AG09319 (cell line): ENCODE measurements around the gene NSMCE1.

Source experiments
- DNase-seq: peaks from one replicate; pipeline ENCODE4 v3.0.0-alpha.2; 2010; ENCODE audit warnings: low read depth; ENCODE audit errors: extremely low read depth
- TF ChIP-seq, protein P1 (sequence below): IDR thresholded peaks from 2 replicates; pipeline ENCODE4 v1.5.1; 2011; ENCODE audit warnings: low read depth, mild to moderate bottlenecking, inconsistent platforms, low read length, moderate library complexity

Gene NSMCE1

DNA sequence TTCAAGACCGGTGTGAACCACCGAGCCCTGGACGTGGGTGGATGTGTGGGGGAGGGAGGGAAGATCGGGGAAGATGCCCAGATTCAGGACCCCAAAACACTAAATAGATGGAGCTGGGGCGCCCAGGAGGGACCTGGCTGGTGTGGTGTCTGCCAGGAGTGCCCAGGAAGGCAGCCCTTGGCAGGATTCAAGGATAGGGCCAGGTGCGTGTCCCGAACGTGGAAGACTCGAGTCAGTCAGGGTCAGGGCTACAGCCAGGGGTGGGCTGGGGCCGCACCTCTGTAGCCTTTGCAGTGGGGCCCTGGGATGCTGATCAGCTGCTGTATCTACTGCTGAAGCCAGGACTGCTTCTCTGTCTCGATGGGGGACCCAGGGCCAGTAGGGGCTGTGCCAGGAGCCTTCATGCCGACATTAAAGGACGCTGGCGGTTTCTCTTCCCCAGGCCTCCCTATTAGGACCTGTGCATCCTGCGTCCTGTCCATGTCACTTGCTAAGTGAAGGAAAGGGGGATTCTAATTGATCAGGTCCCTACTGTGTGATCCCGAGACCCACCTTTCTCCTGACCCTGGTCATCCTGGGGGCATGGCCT is 52.2 kb downstream of the NSMCE1 start:
- no peak for DNase-seq
- TF ChIP-seq, protein P1, sequence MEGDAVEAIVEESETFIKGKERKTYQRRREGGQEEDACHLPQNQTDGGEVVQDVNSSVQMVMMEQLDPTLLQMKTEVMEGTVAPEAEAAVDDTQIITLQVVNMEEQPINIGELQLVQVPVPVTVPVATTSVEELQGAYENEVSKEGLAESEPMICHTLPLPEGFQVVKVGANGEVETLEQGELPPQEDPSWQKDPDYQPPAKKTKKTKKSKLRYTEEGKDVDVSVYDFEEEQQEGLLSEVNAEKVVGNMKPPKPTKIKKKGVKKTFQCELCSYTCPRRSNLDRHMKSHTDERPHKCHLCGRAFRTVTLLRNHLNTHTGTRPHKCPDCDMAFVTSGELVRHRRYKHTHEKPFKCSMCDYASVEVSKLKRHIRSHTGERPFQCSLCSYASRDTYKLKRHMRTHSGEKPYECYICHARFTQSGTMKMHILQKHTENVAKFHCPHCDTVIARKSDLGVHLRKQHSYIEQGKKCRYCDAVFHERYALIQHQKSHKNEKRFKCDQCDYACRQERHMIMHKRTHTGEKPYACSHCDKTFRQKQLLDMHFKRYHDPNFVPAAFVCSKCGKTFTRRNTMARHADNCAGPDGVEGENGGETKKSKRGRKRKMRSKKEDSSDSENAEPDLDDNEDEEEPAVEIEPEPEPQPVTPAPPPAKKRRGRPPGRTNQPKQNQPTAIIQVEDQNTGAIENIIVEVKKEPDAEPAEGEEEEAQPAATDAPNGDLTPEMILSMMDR = no peak

DNA sequence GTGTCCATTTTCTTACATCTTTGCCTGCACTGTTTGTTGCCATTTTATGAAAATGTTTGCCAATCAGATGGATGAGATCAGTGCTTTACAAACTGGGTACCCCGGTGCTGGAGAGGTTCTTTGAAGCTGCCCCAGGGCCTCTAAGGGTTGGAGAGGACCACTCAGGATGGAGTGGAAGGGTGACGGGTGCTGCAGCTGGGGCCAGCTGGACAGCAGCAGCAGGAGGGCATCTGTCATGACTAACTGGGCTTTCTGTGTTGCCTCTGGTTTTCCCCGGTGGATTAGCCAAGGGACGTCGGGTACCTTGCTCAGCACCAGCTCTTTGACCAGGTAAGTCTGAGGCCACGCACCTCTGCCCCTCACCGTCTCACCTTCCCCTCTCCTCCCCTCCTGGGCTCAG is 52.9 kb downstream of the NSMCE1 start:
- no peak for DNase-seq
- TF ChIP-seq, protein P1 = no peak

DNA sequence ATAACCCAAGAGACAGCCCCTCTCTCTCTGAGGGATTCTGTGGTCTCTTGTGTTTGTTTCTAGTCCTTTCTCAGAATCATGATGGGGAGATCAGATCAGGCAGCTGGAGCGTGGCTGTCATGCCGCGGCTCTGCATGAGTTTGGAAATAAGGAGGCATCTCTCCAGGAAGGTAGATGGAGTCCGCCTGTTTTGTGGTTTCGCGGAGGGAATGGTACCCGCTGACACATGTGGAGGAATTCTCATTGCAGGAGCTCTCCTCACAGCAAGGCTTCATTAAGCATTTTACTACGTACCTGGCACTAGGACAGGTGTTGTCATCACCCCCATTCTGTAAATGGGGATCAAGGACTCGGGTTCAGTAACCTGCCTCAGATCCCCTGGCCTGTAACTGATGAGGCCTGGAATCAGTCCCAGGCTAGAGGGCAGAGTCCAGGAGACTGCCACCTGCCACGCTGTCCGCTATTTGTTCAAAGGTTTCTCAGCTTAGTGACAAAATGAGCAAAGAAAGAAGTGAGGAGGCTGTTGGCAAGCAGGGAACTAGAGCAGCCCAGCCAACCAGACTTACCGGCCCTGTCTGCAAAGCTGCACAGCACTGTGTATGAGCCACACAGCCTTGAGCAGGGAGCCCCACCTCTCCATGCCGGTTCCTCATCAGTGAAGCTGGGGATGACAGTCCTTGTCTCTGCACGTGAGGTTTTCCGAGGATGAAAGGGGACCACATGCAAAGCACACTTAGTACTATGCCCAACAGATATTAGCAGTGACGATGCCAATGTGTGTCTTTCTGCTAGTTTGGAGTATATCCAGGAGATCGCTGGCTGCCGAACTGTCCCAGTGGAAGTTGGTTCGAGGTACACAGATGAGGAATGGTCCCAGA is 54.2 kb downstream of the NSMCE1 start:
- DNase-seq = no peak
- TF ChIP-seq, protein P1 = no peak

DNA sequence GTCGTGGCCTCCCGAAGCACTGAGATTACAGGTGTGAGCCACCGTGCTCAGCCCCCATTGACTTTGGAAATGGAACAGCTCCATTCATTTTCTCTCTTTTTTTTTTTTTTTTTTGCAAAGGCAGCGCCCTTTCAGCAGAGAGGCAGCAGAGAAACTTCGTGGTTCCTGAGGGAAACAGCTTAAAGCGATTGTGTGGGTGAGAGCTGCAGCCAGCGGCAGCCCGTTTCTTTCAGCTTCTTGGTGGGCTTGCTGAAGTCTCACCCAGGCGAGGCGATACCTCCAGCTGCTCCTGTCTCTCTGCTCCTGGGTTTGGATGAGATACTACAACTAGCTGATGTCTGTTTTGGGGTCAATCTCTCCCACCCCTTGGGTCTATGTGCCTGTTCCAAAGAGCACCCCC is 57.5 kb downstream of the NSMCE1 start:
- TF ChIP-seq, protein P1 = no peak
- DNase-seq = no peak

DNA sequence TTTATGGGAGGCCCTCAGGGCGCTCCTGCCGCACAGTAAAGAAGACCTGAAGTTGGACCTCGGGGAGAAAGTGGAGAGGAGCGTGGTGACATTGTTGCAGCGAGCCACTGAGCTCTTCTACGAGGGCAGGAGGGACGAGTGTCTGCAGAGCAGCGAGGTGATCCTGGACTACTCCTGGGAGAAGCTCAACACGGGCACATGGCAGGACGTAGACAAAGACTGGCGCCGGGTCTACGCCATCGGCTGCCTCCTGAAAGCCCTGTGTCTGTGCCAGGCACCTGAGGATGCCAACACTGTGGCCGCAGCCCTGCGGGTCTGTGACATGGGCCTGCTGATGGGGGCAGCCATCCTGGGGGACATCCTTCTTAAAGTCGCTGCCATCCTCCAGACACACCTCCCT is 58.4 kb downstream of the NSMCE1 start:
- TF ChIP-seq, protein P1 = no peak
- no peak for DNase-seq

DNA sequence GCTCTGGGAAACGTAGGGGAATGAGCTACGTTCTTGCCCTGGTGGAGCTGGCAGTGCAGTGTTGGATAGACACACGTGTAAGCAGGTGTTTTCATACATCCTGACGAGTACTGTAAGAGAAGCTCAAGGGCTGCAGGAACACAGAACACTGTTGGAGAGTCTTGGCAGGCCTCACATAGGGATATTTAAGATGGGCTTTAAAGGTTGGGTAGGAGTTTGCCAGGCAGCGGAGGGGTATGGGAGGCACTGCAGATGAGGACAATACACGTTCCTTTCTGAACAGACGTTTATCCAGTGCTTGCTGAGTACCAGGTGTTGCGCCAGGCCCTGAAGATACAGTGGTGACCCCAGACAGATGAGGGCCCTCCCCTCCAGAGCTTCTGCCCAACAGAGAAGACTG is 59.0 kb downstream of the NSMCE1 start:
- TF ChIP-seq, protein P1 = no peak

DNA sequence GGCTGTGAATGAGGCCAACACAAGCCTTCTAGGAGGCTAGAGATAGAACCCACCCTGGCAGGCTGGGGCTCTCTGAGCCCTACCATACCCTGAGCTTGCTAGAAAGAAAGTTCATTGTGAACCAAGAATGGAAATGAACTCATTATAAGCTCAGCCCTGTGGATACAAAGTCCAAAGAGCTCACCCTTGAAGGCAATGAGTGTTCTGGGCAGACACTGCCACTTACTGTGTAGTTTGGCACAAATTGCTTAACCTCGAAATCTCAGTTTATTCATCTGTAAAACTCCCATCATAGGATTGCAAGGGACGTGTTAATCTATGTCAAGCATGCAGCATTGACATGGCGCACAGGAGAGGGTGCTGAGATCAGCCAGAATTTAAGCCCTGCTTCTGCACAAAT is 59.8 kb downstream of the NSMCE1 start:
- TF ChIP-seq, protein P1 = no peak
- DNase-seq = no peak

More for the DNA sequence above, 59.0 kb downstream of the NSMCE1 start:
- DNase-seq = no peak
